GM23338 (cell line): Measurements from ENCODE around the gene GNAI3. TPM values are rescaled to one million over a fixed set of nuclear protein-coding genes. Genes with fewer than 3 reads are reported as not detected.

Experiments
- ATAC-seq: fragments of 200-7000 bp; cut with Tn5 transposase; 3 replicates; pipeline ENCODE4 v1.9.1; 2020
- DNase-seq: peaks from one replicate; pipeline ENCODE4 v3.0.0-alpha.2; 2015; ENCODE audit warnings: low spot score
- H2AFZ ChIP-seq: fragments of 200-600 bp; sonication (generic); 2 replicates; pipeline ENCODE4 v1.8.0; 2016; ENCODE audit warnings: antibody characterized with exemption, mild to moderate bottlenecking, moderate library complexity
- H3F3A ChIP-seq: fragments of 200-600 bp; sonication (generic); replicated peaks from 2 replicates; pipeline ENCODE4 v1.8.0; 2017; ENCODE audit warnings: antibody characterized with exemption, mixed run types, low read depth
- H3K27ac ChIP-seq: fragments of 200-600 bp; sonication (generic); 2 replicates; pipeline ENCODE4 v1.6.1; 2016; ENCODE audit warnings: low read depth
- H3K27me3 ChIP-seq: fragments of 200-600 bp; sonication (generic); 2 replicates; pipeline ENCODE4 v1.8.0; 2016; ENCODE audit warnings: mild to moderate bottlenecking, mixed run types, moderate library complexity; ENCODE audit not compliant: insufficient read depth
- H3K36me3 ChIP-seq: fragments of 200-600 bp; sonication (generic); 2 replicates; pipeline ENCODE4 v1.8.0; 2016; ENCODE audit warnings: mild to moderate bottlenecking; ENCODE audit not compliant: insufficient read depth
- H3K4me1 ChIP-seq: fragments of 200-600 bp; sonication (generic); 2 replicates; pipeline ENCODE4 v1.8.0; 2016; ENCODE audit warnings: mild to moderate bottlenecking, moderate library complexity; ENCODE audit not compliant: insufficient read depth
- H3K4me2 ChIP-seq: fragments of 200-600 bp; sonication (generic); 2 replicates; pipeline ENCODE4 v1.7.1; 2017; ENCODE audit warnings: mixed run types
- H3K4me3 ChIP-seq: fragments of 200-600 bp; sonication (generic); 2 replicates; pipeline ENCODE4 v1.6.1; 2016; ENCODE audit warnings: mixed run types
- H3K79me2 ChIP-seq: fragments of 200-600 bp; sonication (generic); replicated peaks from 2 replicates; pipeline ENCODE4 v1.8.0; 2017; ENCODE audit warnings: mild to moderate bottlenecking; ENCODE audit not compliant: insufficient read depth
- H3K9me2 ChIP-seq: fragments of 200-600 bp; sonication (generic); 2 replicates; pipeline ENCODE4 v1.8.0; 2017; ENCODE audit not compliant: insufficient read depth
- H4K20me1 ChIP-seq: fragments of 200-600 bp; sonication (generic); replicated peaks from 2 replicates; pipeline ENCODE4 v1.8.0; 2017; ENCODE audit warnings: mild to moderate bottlenecking; ENCODE audit not compliant: insufficient read depth
- H3K27ac Mint-ChIP-seq: 2 replicates; pipeline ENCODE4 v1.8.0; 2020; ENCODE audit warnings: inconsistent platforms, mild to moderate bottlenecking, moderate library complexity, mixed read lengths
- H3K27me3 Mint-ChIP-seq: 3 replicates; pipeline ENCODE4 v1.8.0; 2022; ENCODE audit warnings: low read depth, mild to moderate bottlenecking, moderate library complexity, mixed read lengths, inconsistent platforms; ENCODE audit not compliant: insufficient read depth, poor library complexity
- H3K36me3 Mint-ChIP-seq: 3 replicates; pipeline ENCODE4 v1.8.0; 2021; ENCODE audit warnings: low read depth, mild to moderate bottlenecking, inconsistent platforms, moderate library complexity, mixed read lengths
- H3K4me1 Mint-ChIP-seq: 3 replicates; pipeline ENCODE4 v1.8.0; 2020; ENCODE audit warnings: mild to moderate bottlenecking, inconsistent platforms, mixed read lengths
- H3K4me3 Mint-ChIP-seq: 3 replicates; pipeline ENCODE4 v1.8.0; 2021; ENCODE audit warnings: moderate library complexity, mild to moderate bottlenecking, inconsistent platforms, mixed read lengths
- H3K9me3 Mint-ChIP-seq: 3 replicates; pipeline ENCODE4 v1.8.0; 2020; ENCODE audit warnings: moderate library complexity, mild to moderate bottlenecking, inconsistent platforms, mixed read lengths
- CREB1 ChIP-seq: fragments of 250-450 bp; sonication (Bioruptor Pico); IDR thresholded peaks from 2 replicates; pipeline ENCODE4 v1.5.0; 2020; ENCODE audit warnings: low read depth, mild to moderate bottlenecking, moderate library complexity
- EZH2 ChIP-seq: fragments of 200-600 bp; sonication (generic); IDR thresholded peaks from one replicate; pipeline ENCODE4 v1.8.0; 2017; ENCODE audit warnings: antibody characterized with exemption, mild to moderate bottlenecking, low read depth; ENCODE audit not compliant: unreplicated experiment
- EZH2phosphoT487 ChIP-seq: fragments of 200-600 bp; sonication (generic); IDR thresholded peaks from one replicate; pipeline ENCODE4 v1.8.1; 2018; ENCODE audit warnings: antibody characterized with exemption; ENCODE audit not compliant: unreplicated experiment
- JUNB ChIP-seq: IDR thresholded peaks from one replicate; pipeline ENCODE4 v1.6.1; 2016; ENCODE audit warnings: antibody characterized with exemption; ENCODE audit not compliant: unreplicated experiment
- NANOG ChIP-seq: IDR thresholded peaks from 2 replicates; pipeline ENCODE4 v1.6.1; 2016; ENCODE audit warnings: antibody characterized with exemption, borderline replicate concordance
- POLR2AphosphoS5 ChIP-seq: IDR thresholded peaks from 2 replicates; pipeline ENCODE4 v1.6.1; 2016; ENCODE audit warnings: antibody characterized with exemption, low read depth
- STAT1 ChIP-seq: IDR thresholded peaks from one replicate; pipeline ENCODE4 v1.6.1; 2016; ENCODE audit warnings: antibody characterized with exemption; ENCODE audit not compliant: unreplicated experiment
- ZNF114 ChIP-seq: fragments of 250-450 bp; sonication (Bioruptor Pico); IDR thresholded peaks from 2 replicates; pipeline ENCODE4 v1.5.0; 2020; ENCODE audit warnings: mild to moderate bottlenecking, moderate library complexity
- ZNF331 ChIP-seq: fragments of 250-450 bp; sonication (Bioruptor Pico); IDR thresholded peaks from 2 replicates; pipeline ENCODE4 v1.5.0; 2020; ENCODE audit warnings: low read depth, mild to moderate bottlenecking, moderate library complexity
- polyA plus RNA-seq: library from polyadenylated mRNA; unstranded; fragments of >200 nt; fragmentation: Nextera tagmentation; extraction: Ambion mirVana; gene quantifications from 2 replicates; pipeline ENCODE4 v1.2.1, GENCODE V29; 2016
- total RNA-seq: library from RNA; depleted of rRNA; stranded (reverse); fragments of >200 nt; shearing (Covaris generic); gene quantifications from 2 replicates; pipeline ENCODE4 v1.2.3, GENCODE V29; 2014
- TF ChIP-seq, protein P1 (sequence below): IDR thresholded peaks from one replicate; pipeline ENCODE4 v1.6.1; 2018; ENCODE audit warnings: antibody characterized with exemption; ENCODE audit not compliant: unreplicated experiment
- TF ChIP-seq, protein P2 (sequence below), 2 experiments: fragments of 200-600 bp in 1 of 2; sonication (generic) in 1 of 2; conservative IDR thresholded peaks; 2 replicates each; pipeline versions ENCODE4 v1.5.1 to v1.6.1; 2016 to 2017; ENCODE audit warnings: antibody characterized with exemption in 2 of 2, low read depth in 2 of 2, mild to moderate bottlenecking in 2 of 2, moderate library complexity in 1 of 2
- TF ChIP-seq, protein P3 (sequence below): fragments of 250-450 bp; sonication (Bioruptor Pico); IDR thresholded peaks from 2 replicates; pipeline ENCODE4 v1.5.0; 2020; ENCODE audit warnings: mild to moderate bottlenecking, moderate library complexity
- TF ChIP-seq, protein P4 (sequence below): IDR thresholded peaks from 2 replicates; pipeline ENCODE4 v1.6.1; 2016; ENCODE audit warnings: antibody characterized with exemption

Gene GNAI3
- total and polyA plus RNA-seq, 2 experiments from 2014 or later: 4.5 to 10.2 TPM

DNA sequence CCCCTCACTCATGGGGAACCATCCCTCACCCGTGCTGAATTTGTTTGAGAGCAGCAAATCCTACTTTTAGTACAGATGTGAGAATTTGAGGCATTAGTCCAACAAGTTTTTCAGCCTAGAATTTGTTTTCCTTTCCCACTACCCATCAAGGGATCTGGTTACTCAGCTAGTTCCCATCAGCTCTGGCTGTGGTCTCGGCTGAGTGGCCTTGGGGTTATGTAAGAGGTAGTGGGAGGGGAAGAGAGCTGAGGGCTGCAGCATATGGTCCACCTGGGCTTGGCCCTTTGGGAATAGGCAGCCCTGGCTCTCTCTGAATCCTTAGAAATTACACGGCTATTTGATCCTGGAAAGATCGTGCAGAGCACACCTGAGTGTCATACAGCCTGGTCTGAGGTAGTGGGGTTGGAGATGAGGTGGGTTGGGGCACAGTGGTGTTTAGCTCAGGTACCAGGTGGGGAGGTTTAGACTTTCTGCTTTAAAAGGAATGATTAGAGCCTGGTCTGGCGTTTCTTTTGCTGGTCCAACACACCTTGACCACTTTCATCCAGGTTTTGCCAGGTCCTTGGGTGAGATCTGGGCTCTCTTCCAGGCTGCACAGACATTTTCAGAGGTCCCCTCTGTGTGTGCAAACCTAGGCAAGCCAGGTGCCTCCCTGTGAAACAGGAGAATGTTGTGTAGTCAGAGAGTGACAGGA lies 111.7 kb downstream of the GNAI3 start:
- Mint-ChIP-seq H3K27ac (no peak overlapping the region), H3K4me3 (no peak overlapping the region), H3K4me1 (peaks cover 4% of the 10 kb centered on the region), H3K9me3 (no peaks in the 10 kb centered on the region), H3K27me3 (peaks cover 9% of the 10 kb centered on the region), H3K36me3 (no peaks in the 10 kb centered on the region)
- no peaks in the 10 kb centered on the region for H3K79me2 ChIP-seq
- H3K4me1 ChIP-seq: peaks cover 5% of the 10 kb centered on the region; the same call in 1 of the 2 replicates
- no peaks in the 10 kb centered on the region for H3K36me3 ChIP-seq
- no peak overlapping the region for H3K4me3 ChIP-seq
- TF ChIP-seq CREB1: no peak
- TF ChIP-seq ZNF331: no peak
- TF ChIP-seq NANOG: no peak
- no peak for TF ChIP-seq STAT1
- TF ChIP-seq, protein P1, sequence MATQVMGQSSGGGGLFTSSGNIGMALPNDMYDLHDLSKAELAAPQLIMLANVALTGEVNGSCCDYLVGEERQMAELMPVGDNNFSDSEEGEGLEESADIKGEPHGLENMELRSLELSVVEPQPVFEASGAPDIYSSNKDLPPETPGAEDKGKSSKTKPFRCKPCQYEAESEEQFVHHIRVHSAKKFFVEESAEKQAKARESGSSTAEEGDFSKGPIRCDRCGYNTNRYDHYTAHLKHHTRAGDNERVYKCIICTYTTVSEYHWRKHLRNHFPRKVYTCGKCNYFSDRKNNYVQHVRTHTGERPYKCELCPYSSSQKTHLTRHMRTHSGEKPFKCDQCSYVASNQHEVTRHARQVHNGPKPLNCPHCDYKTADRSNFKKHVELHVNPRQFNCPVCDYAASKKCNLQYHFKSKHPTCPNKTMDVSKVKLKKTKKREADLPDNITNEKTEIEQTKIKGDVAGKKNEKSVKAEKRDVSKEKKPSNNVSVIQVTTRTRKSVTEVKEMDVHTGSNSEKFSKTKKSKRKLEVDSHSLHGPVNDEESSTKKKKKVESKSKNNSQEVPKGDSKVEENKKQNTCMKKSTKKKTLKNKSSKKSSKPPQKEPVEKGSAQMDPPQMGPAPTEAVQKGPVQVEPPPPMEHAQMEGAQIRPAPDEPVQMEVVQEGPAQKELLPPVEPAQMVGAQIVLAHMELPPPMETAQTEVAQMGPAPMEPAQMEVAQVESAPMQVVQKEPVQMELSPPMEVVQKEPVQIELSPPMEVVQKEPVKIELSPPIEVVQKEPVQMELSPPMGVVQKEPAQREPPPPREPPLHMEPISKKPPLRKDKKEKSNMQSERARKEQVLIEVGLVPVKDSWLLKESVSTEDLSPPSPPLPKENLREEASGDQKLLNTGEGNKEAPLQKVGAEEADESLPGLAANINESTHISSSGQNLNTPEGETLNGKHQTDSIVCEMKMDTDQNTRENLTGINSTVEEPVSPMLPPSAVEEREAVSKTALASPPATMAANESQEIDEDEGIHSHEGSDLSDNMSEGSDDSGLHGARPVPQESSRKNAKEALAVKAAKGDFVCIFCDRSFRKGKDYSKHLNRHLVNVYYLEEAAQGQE: no peak
- TF ChIP-seq, protein P2, sequence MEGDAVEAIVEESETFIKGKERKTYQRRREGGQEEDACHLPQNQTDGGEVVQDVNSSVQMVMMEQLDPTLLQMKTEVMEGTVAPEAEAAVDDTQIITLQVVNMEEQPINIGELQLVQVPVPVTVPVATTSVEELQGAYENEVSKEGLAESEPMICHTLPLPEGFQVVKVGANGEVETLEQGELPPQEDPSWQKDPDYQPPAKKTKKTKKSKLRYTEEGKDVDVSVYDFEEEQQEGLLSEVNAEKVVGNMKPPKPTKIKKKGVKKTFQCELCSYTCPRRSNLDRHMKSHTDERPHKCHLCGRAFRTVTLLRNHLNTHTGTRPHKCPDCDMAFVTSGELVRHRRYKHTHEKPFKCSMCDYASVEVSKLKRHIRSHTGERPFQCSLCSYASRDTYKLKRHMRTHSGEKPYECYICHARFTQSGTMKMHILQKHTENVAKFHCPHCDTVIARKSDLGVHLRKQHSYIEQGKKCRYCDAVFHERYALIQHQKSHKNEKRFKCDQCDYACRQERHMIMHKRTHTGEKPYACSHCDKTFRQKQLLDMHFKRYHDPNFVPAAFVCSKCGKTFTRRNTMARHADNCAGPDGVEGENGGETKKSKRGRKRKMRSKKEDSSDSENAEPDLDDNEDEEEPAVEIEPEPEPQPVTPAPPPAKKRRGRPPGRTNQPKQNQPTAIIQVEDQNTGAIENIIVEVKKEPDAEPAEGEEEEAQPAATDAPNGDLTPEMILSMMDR (conservative IDR thresholded peaks at IDR 0.05; ENCODE audit: low read depth in 2 of 2): no peak
- TF ChIP-seq POLR2AphosphoS5: no peak
- no peak for TF ChIP-seq EZH2
- no peak for TF ChIP-seq JUNB
- TF ChIP-seq, protein P3, sequence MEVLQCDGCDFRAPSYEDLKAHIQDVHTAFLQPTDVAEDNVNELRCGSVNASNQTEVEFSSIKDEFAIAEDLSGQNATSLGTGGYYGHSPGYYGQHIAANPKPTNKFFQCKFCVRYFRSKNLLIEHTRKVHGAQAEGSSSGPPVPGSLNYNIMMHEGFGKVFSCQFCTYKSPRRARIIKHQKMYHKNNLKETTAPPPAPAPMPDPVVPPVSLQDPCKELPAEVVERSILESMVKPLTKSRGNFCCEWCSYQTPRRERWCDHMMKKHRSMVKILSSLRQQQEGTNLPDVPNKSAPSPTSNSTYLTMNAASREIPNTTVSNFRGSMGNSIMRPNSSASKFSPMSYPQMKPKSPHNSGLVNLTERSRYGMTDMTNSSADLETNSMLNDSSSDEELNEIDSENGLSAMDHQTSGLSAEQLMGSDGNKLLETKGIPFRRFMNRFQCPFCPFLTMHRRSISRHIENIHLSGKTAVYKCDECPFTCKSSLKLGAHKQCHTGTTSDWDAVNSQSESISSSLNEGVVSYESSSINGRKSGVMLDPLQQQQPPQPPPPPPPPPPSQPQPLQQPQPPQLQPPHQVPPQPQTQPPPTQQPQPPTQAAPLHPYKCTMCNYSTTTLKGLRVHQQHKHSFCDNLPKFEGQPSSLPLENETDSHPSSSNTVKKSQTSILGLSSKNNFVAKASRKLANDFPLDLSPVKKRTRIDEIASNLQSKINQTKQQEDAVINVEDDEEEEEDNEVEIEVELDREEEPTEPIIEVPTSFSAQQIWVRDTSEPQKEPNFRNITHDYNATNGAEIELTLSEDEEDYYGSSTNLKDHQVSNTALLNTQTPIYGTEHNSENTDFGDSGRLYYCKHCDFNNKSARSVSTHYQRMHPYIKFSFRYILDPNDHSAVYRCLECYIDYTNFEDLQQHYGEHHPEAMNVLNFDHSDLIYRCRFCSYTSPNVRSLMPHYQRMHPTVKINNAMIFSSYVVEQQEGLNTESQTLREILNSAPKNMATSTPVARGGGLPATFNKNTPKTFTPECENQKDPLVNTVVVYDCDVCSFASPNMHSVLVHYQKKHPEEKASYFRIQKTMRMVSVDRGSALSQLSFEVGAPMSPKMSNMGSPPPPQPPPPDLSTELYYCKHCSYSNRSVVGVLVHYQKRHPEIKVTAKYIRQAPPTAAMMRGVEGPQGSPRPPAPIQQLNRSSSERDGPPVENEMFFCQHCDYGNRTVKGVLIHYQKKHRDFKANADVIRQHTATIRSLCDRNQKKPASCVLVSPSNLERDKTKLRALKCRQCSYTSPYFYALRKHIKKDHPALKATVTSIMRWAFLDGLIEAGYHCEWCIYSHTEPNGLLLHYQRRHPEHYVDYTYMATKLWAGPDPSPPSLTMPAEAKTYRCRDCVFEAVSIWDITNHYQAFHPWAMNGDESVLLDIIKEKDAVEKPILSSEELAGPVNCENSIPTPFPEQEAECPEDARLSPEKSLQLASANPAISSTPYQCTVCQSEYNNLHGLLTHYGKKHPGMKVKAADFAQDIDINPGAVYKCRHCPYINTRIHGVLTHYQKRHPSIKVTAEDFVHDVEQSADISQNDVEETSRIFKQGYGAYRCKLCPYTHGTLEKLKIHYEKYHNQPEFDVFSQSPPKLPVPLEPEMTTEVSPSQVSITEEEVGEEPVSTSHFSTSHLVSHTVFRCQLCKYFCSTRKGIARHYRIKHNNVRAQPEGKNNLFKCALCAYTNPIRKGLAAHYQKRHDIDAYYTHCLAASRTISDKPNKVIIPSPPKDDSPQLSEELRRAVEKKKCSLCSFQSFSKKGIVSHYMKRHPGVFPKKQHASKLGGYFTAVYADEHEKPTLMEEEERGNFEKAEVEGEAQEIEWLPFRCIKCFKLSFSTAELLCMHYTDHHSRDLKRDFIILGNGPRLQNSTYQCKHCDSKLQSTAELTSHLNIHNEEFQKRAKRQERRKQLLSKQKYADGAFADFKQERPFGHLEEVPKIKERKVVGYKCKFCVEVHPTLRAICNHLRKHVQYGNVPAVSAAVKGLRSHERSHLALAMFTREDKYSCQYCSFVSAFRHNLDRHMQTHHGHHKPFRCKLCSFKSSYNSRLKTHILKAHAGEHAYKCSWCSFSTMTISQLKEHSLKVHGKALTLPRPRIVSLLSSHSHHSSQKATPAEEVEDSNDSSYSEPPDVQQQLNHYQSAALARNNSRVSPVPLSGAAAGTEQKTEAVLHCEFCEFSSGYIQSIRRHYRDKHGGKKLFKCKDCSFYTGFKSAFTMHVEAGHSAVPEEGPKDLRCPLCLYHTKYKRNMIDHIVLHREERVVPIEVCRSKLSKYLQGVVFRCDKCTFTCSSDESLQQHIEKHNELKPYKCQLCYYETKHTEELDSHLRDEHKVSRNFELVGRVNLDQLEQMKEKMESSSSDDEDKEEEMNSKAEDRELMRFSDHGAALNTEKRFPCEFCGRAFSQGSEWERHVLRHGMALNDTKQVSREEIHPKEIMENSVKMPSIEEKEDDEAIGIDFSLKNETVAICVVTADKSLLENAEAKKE (CRISPR knock-in tag): no peak
- no peak for TF ChIP-seq EZH2phosphoT487
- TF ChIP-seq, protein P4, sequence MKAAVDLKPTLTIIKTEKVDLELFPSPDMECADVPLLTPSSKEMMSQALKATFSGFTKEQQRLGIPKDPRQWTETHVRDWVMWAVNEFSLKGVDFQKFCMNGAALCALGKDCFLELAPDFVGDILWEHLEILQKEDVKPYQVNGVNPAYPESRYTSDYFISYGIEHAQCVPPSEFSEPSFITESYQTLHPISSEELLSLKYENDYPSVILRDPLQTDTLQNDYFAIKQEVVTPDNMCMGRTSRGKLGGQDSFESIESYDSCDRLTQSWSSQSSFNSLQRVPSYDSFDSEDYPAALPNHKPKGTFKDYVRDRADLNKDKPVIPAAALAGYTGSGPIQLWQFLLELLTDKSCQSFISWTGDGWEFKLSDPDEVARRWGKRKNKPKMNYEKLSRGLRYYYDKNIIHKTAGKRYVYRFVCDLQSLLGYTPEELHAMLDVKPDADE: no peak
- TF ChIP-seq ZNF114 (CRISPR knock-in tag): no peak
- ATAC-seq (no peak), DNase-seq (no peak)
- H3K4me2 ChIP-seq: no peak overlapping the region
- H3F3A ChIP-seq: peaks cover 1% of the 10 kb centered on the region
- no peak overlapping the region for H2AFZ ChIP-seq
- no peaks in the 10 kb centered on the region for H3K9me2 ChIP-seq
- H3K27ac ChIP-seq: no peak overlapping the region
- peaks cover 1% of the 10 kb centered on the region; the same call in 1 of the 2 replicates for H3K27me3 ChIP-seq
- no peaks in the 10 kb centered on the region for H4K20me1 ChIP-seq
